B cell (primary cell): ENCODE results near the gene RNU6-7. TPM values are rescaled to one million over a fixed set of nuclear protein-coding genes. Genes with fewer than 3 reads are reported as not detected.

Experiments used
- ATAC-seq: fragments of 200-7000 bp; cut with Tn5 transposase; one replicate; pipeline ENCODE4 v1.10.0; 2021; ENCODE audit warnings: low read depth, mild to moderate bottlenecking, moderate number of reproducible peaks, moderate library complexity
- CTCF ChIA-PET: fragments of 350-600 bp; sonication (Branson Sonifier 250); formaldehyde crosslinking; loops from one replicate; lab custom pipeline; 2021; ENCODE audit warnings: antibody characterized with exemption, inconsistent platforms; lab: Charles Lee
- POLR2A ChIA-PET: fragments of 350-600 bp; sonication (Branson Sonifier 250); formaldehyde crosslinking; loops from one replicate; lab custom pipeline; 2021; ENCODE audit warnings: antibody characterized with exemption; lab: Charles Lee
- DNase-seq: peaks from one replicate; pipeline ENCODE4 v3.0.0; 2013
- H2AFZ ChIP-seq: 2 replicates; pipeline ENCODE4 v1.6.1; 2012; ENCODE audit warnings: mild to moderate bottlenecking, low read depth, low read length; ENCODE audit not compliant: insufficient read depth, poor library complexity, severe bottlenecking
- H3K27ac ChIP-seq, 2 donors: 1 replicate in 1 of 2; 2 replicates in 1 of 2; pipeline ENCODE4 v1.5.1; 2012 to 2013; ENCODE audit warnings: low read length in 2 of 2, mild to moderate bottlenecking in 2 of 2, moderate library complexity in 1 of 2
- H3K27me3 ChIP-seq, 4 experiments: fragments of 200-600 bp in 1 of 4; sonication (generic) in 1 of 4; replicated peaks in 1 of 4; 1 replicate in 2 of 4; 2 replicates in 2 of 4; pipeline versions ENCODE4 v1.6.1 to v1.7.0; 2013 to 2016; ENCODE audit warnings: low read length in 3 of 4, mild to moderate bottlenecking in 2 of 4, mixed read lengths in 1 of 4, moderate library complexity in 1 of 4; ENCODE audit not compliant: insufficient read depth in 4 of 4, control insufficient read depth in 3 of 4; ENCODE audit errors: control extremely low read depth in 1 of 4
- H3K36me3 ChIP-seq, 2 experiments: replicated peaks in 1 of 2; 1 replicate in 1 of 2; 2 replicates in 1 of 2; pipeline versions ENCODE4 v1.6.1 to v1.7.1; 2013; ENCODE audit warnings: low read length in 1 of 2; ENCODE audit not compliant: insufficient read depth in 2 of 2, control insufficient read depth in 1 of 2; ENCODE audit errors: control extremely low read depth in 1 of 2, extremely low read depth in 1 of 2
- H3K4me1 ChIP-seq, 2 donors: fragments of 200-600 bp in 1 of 2; sonication (generic) in 1 of 2; 1 replicate in 1 of 2; 2 replicates in 1 of 2; pipeline versions ENCODE4 v1.5.1 to v1.6.1; 2013 to 2017; ENCODE audit warnings: low read length in 2 of 2; ENCODE audit not compliant: control insufficient read depth in 2 of 2, insufficient read depth in 2 of 2
- H3K4me2 ChIP-seq: replicated peaks from 2 replicates; pipeline ENCODE3; 2012; ENCODE audit warnings: mild to moderate bottlenecking, low read depth, low read length; ENCODE audit not compliant: poor library complexity, severe bottlenecking
- H3K4me3 ChIP-seq, 5 experiments: fragments of 200-600 bp in 1 of 5; sonication (generic) in 1 of 5; 1 replicate in 3 of 5; 2 replicates in 2 of 5; pipeline versions ENCODE4 v1.5.1 to v1.7.0; 2011 to 2016; ENCODE audit warnings: low read length in 4 of 5, mild to moderate bottlenecking in 4 of 5, low read depth in 2 of 5, control low read depth in 1 of 5, moderate library complexity in 1 of 5; ENCODE audit not compliant: insufficient read depth in 1 of 5; ENCODE audit errors: control extremely low read depth in 1 of 5, extremely low read depth in 1 of 5
- H3K79me2 ChIP-seq: fragments of 200-600 bp; sonication (generic); one replicate; pipeline ENCODE4 v1.6.0; 2016; ENCODE audit warnings: low read length; ENCODE audit not compliant: control insufficient read depth, insufficient read depth
- H3K9ac ChIP-seq: fragments of 200-600 bp; sonication (generic); 2 replicates; pipeline ENCODE4 v1.6.1; 2017; ENCODE audit warnings: mild to moderate bottlenecking, low read length, moderate library complexity
- H3K9me3 ChIP-seq, 3 donors: one replicate each; pipeline versions ENCODE4 v1.6.1 to v1.7.1; 2013; ENCODE audit warnings: low read length in 2 of 3; ENCODE audit not compliant: control insufficient read depth in 2 of 3, insufficient read depth in 1 of 3; ENCODE audit errors: control extremely low read depth in 1 of 3
- H4K20me1 ChIP-seq: 2 replicates; pipeline ENCODE4 v1.6.0; 2012; ENCODE audit warnings: mild to moderate bottlenecking, low read length; ENCODE audit not compliant: insufficient read depth, control insufficient read depth, poor library complexity, severe bottlenecking
- H3K27ac Mint-ChIP-seq: one replicate; pipeline ENCODE4 v1.8.0; 2021; ENCODE audit warnings: mixed read lengths
- H3K27me3 Mint-ChIP-seq: one replicate; pipeline ENCODE4 v1.8.0; 2021; ENCODE audit warnings: mixed read lengths
- H3K4me1 Mint-ChIP-seq: one replicate; pipeline ENCODE4 v1.8.0; 2021; ENCODE audit warnings: mixed read lengths
- H3K4me3 Mint-ChIP-seq: one replicate; pipeline ENCODE4 v1.8.0; 2021; ENCODE audit warnings: mixed read lengths
- H3K9me3 Mint-ChIP-seq: one replicate; pipeline ENCODE4 v1.8.0; 2022; ENCODE audit warnings: mixed read lengths; ENCODE audit not compliant: insufficient read depth
- CTCF ChIP-seq: fragments of 200-600 bp; IDR thresholded peaks from one replicate; pipeline ENCODE4 v1.8.0; 2022; ENCODE audit warnings: antibody characterized with exemption, mild to moderate bottlenecking
- EZH2 ChIP-seq: IDR thresholded peaks from 2 replicates; pipeline ENCODE4 v1.6.1; 2012; ENCODE audit warnings: borderline replicate concordance, low read depth, mild to moderate bottlenecking, moderate library complexity, low read length; ENCODE audit not compliant: insufficient read depth, poor library complexity, severe bottlenecking
- WGBS: methylation state at CpG from one replicate; pipeline ENCODE4 v1.1.5; 2013; ENCODE audit warnings: missing lambda C conversion rate; ENCODE audit not compliant: insufficient coverage; 5-methylcytosine and 5-hydroxymethylcytosine counted together
- intact Hi-C: fragments of 100-400 bp; cut with micrococcal nuclease; formaldehyde crosslinking; loops from one replicate; pipeline ENCODE4 v1.10.0; 2022
- polyA plus RNA-seq: library from polyadenylated mRNA; depleted of rRNA; stranded (reverse); fragments of >200 nt; gene quantifications from 2 replicates; pipeline ENCODE4 v1.2.3, GENCODE V29; 2012
- total RNA-seq, 2 donors: library from RNA; stranded (reverse); fragments of 120-200 nt in 1 of 2; gene quantifications; 1 replicate in 1 of 2; 2 replicates in 1 of 2; pipeline versions ENCODE4 v1.2.3 to v1.2.4, GENCODE V29; 2013 to 2022

The RNU6-7 gene
- total and polyA plus RNA-seq, 2 donors (not counting 1 experiment from before 2014, with no cell fraction given) = not detected

DNA sequence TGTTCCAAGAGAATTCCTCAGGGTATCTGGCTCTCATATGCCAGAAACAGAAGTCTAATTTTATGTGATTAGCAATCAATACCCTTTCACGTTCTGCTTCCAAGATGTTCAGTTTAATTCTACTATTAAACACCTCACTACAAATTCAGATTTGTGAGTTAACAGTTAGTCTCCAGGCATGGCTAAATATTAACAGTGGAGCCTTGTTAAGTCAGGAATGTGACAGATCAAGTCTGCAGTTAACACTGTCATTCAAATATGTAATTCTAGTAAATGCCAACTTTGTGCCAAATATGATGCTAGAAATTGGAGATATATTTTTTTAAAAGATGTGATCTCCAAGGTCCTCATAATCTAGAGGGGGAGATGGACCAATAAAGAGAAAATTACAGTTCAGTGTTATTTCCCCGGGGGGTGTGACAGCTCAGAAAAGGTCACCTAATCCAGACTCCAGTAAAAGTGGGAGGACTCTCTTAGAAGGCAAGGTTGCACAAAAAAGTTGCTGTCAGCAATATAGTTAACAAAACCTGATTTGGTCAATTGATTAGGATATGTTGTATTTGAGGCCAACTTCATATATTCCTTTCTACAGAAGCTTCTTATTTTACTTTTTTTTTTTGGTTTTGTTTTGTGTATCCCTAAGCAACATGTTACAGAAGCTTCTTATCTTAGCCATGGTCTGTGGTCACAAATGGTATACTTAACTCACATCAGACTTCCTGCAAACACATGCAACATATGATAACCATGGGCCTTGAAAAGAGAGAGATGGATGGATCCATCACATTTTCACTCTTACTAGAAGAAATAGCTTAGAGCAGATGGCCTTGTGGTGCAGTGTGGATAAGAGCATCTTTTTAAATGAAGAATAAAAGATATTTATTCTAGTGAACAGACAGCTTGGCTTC, 18.4 kb upstream of the RNU6-7 start:
- Mint-ChIP-seq H3K27ac (no peak overlapping the region), H3K4me3 (no peak overlapping the region), H3K27me3 (peaks cover 18% of the 10 kb centered on the region), H3K9me3 (peaks cover 8% of the 10 kb centered on the region), H3K4me1 (peaks cover 11% of the 10 kb centered on the region)
- Histone ChIP-seq H3K27me3 (no peaks in the 10 kb centered on the region), H3K9me3 (peaks cover 0 to 3% (median 1%) of the 10 kb centered on the region in 3 donors), H3K9ac (no peak overlapping the region), H4K20me1 (no peaks in the 10 kb centered on the region), H3K27ac (no peak overlapping the region), H2AFZ (no peak overlapping the region), H3K4me3 (no peak overlapping the region), H3K4me2 (no peak overlapping the region), H3K4me1 (peaks cover 15% of the 10 kb centered on the region in 2 donors), H3K79me2 (no peaks in the 10 kb centered on the region), H3K36me3 (no peaks in the 10 kb centered on the region)
- no peak for ATAC-seq
- TF ChIP-seq EZH2 (no peak), CTCF (no peak)
- 100% methylated on average over 1 of the region's 2 CpGs for WGBS
- ChIA-PET CTCF (no interaction called here), POLR2A (no interaction called here)
- intact Hi-C loops = no loop called here
- DNase-seq = no peak

GRCh38 chr14:32185097-32185496, 16.7 kb upstream of the RNU6-7 start:
- peaks cover 17% of the 10 kb centered on the region for H3K4me1 Mint-ChIP-seq
- no peak overlapping the region for H3K27ac Mint-ChIP-seq
- Histone ChIP-seq H3K79me2 (no peaks in the 10 kb centered on the region), H2AFZ (no peak overlapping the region), H3K27me3 (no peaks in the 10 kb centered on the region), H4K20me1 (no peaks in the 10 kb centered on the region), H3K9me3 (peaks cover 0 to 3% (median 1%) of the 10 kb centered on the region in 3 donors), H3K4me2 (no peak overlapping the region), H3K4me1 (peaks cover 17 to 19% of the 10 kb centered on the region in 2 donors), H3K27ac (no peak overlapping the region), H3K9ac (no peak overlapping the region), H3K36me3 (no peaks in the 10 kb centered on the region), H3K4me3 (no peak overlapping the region)
- H3K4me3 Mint-ChIP-seq = no peak overlapping the region
- no peak for ATAC-seq
- intact Hi-C loops = no loop called here
- H3K9me3 Mint-ChIP-seq = peaks cover 8% of the 10 kb centered on the region
- CTCF ChIA-PET = no interaction called here
- DNase-seq = no peak
- peaks cover 18% of the 10 kb centered on the region for H3K27me3 Mint-ChIP-seq
- TF ChIP-seq CTCF (no peak), EZH2 (no peak)
- POLR2A ChIA-PET = no interaction called here
- WGBS = no CpG with 5 or more reads among the region's 1 CpG
